Sigmoid colon (tissue), 7 donors: ENCODE results near the gene SEPTIN7. TPM values are rescaled to one million over a fixed set of nuclear protein-coding genes. Genes with fewer than 3 reads are reported as not detected.

ENCODE experiments used
- DNase-seq: peaks from one replicate; pipeline ENCODE4 v3.0.0-alpha.2; 2019
- H3K27ac ChIP-seq, 4 donors: fragments of 200-600 bp; sonication (generic); one replicate each; pipeline ENCODE4 v1.5.1; 2016 to 2019; ENCODE audit warnings: mild to moderate bottlenecking in 1 of 4
- H3K27me3 ChIP-seq, 3 donors: fragments of 200-600 bp; sonication (generic); one replicate each; pipeline ENCODE4 v1.5.1; 2019; ENCODE audit warnings: mild to moderate bottlenecking in 1 of 3
- H3K36me3 ChIP-seq, 4 donors: fragments of 200-600 bp; sonication (generic); one replicate each; pipeline ENCODE4 v1.5.1; 2016 to 2019
- H3K4me1 ChIP-seq, 4 donors: fragments of 200-600 bp; sonication (generic); one replicate each; pipeline ENCODE4 v1.5.1; 2017 to 2019
- H3K4me3 ChIP-seq, 4 donors: fragments of 200-600 bp; sonication (generic); one replicate each; pipeline ENCODE4 v1.5.1; 2017 to 2019; ENCODE audit warnings: mild to moderate bottlenecking in 2 of 4, moderate library complexity in 1 of 4
- H3K9me3 ChIP-seq, 4 donors: fragments of 200-600 bp in 3 of 4; sonication (generic) in 3 of 4; one replicate each; pipeline versions ENCODE4 v1.5.1 to v1.6.1; 2013 to 2019
- EP300 ChIP-seq, 4 donors: sonication (generic); formaldehyde crosslinking; IDR thresholded peaks; one replicate each; pipeline ENCODE4 v1.6.1; 2017; ENCODE audit warnings: antibody characterized with exemption in 4 of 4
- POLR2A ChIP-seq, 2 donors: fragments of 450-650 bp; IDR thresholded peaks; one replicate each; pipeline ENCODE4 v1.6.1; 2016; ENCODE audit warnings: antibody characterized with exemption in 2 of 2, mild to moderate bottlenecking in 2 of 2, moderate library complexity in 2 of 2
- POLR2AphosphoS5 ChIP-seq, 4 donors: sonication (generic); formaldehyde crosslinking; IDR thresholded peaks; one replicate each; pipeline ENCODE4 v1.6.1; 2017; ENCODE audit warnings: antibody characterized with exemption in 4 of 4
- WGBS, 2 donors: extraction: QIAGEN DNeasy Blood & Tissue Kit; methylation state at CpG; one replicate each; pipeline ENCODE4 v1.1.7; 2013; 5-methylcytosine and 5-hydroxymethylcytosine counted together
- intact Hi-C: fragments of 100-400 bp; cut with DNase I; formaldehyde crosslinking; loops from one replicate; pipeline ENCODE4 v1.15.1; 2023
- polyA plus RNA-seq, 3 donors: library from polyadenylated mRNA; stranded (reverse); fragments of 200-250 nt; gene quantifications; one replicate each; pipeline ENCODE4 v1.2.3, GENCODE V29; 2013
- total RNA-seq, 4 donors: library from RNA; depleted of rRNA; stranded (reverse); fragments of >200 nt; gene quantifications; one replicate each; pipeline ENCODE4 v1.1.0, GENCODE V29; 2016
- TF ChIP-seq, protein P1 (sequence below), 4 experiments: fragments of 450-650 bp in 3 of 4; fragments of 200-600 bp in 1 of 4; IDR thresholded peaks; one replicate each; pipeline ENCODE4 v1.5.1; 2016 to 2019; ENCODE audit warnings: antibody characterized with exemption in 4 of 4, mild to moderate bottlenecking in 3 of 4, moderate library complexity in 2 of 4
- donor health status: healthy with polysubstance abuse.
- donor health status: Bipolar disorder and iron deficiency.
- donor health status: healthy.

The SEPTIN7 gene
- total and polyA plus RNA-seq, 7 donors = 112 to 330 (median 256) TPM

DNA sequence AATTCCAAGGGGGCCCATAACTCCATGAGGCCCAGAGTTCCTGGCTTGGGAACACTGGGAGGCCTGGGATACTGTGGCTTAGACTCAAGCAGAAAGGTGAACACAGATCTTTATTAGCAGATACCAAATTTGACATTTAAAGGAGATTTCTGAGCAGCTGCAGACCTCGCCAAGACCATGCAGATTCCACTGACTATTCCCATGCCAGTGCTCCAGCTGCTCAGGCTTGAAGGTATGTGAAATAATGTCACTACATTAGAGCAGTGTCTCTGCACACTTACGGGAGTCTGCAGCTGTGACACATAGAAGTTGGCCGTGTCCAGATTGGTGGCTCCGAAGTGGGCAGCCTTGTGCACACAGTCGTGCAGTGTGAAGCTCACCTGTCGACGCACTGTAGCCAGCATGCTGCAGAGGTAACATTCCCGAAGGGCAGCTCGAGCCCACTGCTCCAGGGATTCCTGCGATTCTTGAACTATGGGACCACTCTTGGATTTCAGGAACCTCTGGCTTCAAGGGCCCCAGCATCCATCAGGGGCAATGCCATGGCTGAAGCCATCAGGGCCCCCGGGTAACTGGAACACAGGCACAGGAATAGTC, 46.1 kb downstream of the SEPTIN7 start:
- TF ChIP-seq POLR2A (IDR thresholded peaks at IDR 0.05) = no peak
- TF ChIP-seq, protein P1, sequence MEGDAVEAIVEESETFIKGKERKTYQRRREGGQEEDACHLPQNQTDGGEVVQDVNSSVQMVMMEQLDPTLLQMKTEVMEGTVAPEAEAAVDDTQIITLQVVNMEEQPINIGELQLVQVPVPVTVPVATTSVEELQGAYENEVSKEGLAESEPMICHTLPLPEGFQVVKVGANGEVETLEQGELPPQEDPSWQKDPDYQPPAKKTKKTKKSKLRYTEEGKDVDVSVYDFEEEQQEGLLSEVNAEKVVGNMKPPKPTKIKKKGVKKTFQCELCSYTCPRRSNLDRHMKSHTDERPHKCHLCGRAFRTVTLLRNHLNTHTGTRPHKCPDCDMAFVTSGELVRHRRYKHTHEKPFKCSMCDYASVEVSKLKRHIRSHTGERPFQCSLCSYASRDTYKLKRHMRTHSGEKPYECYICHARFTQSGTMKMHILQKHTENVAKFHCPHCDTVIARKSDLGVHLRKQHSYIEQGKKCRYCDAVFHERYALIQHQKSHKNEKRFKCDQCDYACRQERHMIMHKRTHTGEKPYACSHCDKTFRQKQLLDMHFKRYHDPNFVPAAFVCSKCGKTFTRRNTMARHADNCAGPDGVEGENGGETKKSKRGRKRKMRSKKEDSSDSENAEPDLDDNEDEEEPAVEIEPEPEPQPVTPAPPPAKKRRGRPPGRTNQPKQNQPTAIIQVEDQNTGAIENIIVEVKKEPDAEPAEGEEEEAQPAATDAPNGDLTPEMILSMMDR (IDR thresholded peaks at IDR 0.05) = no peak
- TF ChIP-seq POLR2AphosphoS5 (IDR thresholded peaks at IDR 0.05) = no peak
- TF ChIP-seq EP300 (IDR thresholded peaks at IDR 0.05) = no peak
- WGBS, 2 donors = 96 to 97% methylated on average over 11 of the region's 11 CpGs
- intact Hi-C loops = loop anchor here (5.0 kb wide), 1 partner anchor 40 kb away; no protein-coding TSS in a partner anchor
- no peak for DNase-seq
- Histone ChIP-seq H3K36me3 (peaks cover 0 to 10% (median 0%) of the 10 kb centered on the region in 4 donors), H3K27me3 (no peaks in the 10 kb centered on the region), H3K4me3 (no peak overlapping the region), H3K4me1 (peaks cover 0 to 44% (median 26%) of the 10 kb centered on the region in 4 donors), H3K27ac (no peak overlapping the region), H3K9me3 (no peaks in the 10 kb centered on the region)

DNA sequence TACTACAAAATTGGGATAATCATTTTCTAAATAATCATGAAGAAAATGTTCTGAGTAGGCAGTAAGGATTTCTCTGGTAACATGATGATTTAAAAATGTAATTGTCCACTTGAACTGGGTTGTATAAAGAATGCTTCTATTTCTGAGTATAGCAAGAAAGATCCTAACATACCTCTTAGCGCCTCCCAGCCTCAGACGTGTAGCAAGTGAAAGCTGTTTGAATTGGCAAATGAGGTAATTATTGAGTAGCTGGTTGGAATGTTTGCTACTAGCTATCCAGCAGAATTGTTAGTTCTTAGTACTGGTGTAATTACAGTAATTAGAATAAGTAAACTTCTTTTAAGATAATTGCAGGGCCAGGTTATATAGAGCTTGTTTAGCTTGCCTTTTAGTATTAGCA, 47.9 kb downstream of the SEPTIN7 start:
- Histone ChIP-seq H3K36me3 (peaks cover 0 to 10% (median 0%) of the 10 kb centered on the region in 4 donors), H3K27ac (peak overlapping the region in 2 of 4 donors; percentile 1 to 9), H3K27me3 (no peaks in the 10 kb centered on the region), H3K4me1 (peaks cover 0 to 44% (median 30%) of the 10 kb centered on the region in 4 donors), H3K4me3 (no peak overlapping the region), H3K9me3 (no peaks in the 10 kb centered on the region)
- intact Hi-C loops = loop anchor here (5.0 kb wide), 1 partner anchor 41 kb away; no protein-coding TSS in a partner anchor
- DNase-seq = no peak
- TF ChIP-seq POLR2AphosphoS5 (IDR thresholded peaks at IDR 0.05) (no peak), POLR2A (IDR thresholded peaks at IDR 0.05) (no peak), EP300 (IDR thresholded peaks at IDR 0.05) (no peak)
- TF ChIP-seq, protein P1 (IDR thresholded peaks at IDR 0.05) = no peak
- WGBS, 2 donors = 64 to 78% methylated on average over 2 of the region's 2 CpGs

DNA sequence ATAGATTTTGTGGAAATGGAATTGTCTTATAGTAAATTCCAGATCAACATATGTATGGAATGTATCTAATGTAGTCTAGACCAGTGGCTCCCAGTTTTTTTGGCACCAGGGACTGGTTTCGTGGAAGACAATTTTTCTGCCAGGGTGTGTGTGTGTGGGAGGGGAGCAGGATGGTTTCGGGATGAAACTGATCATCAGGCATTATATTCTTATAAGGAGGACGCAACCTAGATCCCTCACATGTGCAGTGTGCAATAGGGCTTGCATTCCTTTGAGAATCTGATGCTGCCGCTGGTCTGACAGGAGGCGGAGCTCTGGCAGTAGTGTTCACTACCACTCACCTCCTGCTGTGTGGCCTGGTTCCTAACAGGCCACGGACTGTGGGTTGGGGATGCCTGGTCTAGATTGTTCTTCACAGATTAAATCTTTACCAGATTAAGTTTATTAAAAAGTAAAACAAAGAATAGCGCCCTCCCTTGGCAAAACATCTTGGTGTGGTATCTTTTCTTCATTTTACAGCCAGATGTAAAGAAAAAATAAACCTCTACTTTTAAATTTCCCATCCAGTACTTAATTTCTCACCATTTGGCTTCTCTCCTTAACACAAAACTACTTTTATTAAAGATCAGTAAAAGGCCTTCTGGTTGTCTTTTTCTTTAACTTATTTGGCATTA, 48.4 kb downstream of the SEPTIN7 start:
- H3K4me3 ChIP-seq = no peak overlapping the region
- intact Hi-C loops = loop anchor here (5.0 kb wide), 1 partner anchor 42 kb away; no protein-coding TSS in a partner anchor
- H3K27ac ChIP-seq = peak overlapping the region in 2 of 4 donors; percentile 1 to 9
- H3K4me1 ChIP-seq = peaks cover 0 to 48% (median 31%) of the 10 kb centered on the region in 4 donors
- TF ChIP-seq EP300 (IDR thresholded peaks at IDR 0.05) (no peak), POLR2A (IDR thresholded peaks at IDR 0.05) (no peak), POLR2AphosphoS5 (IDR thresholded peaks at IDR 0.05) (no peak)
- TF ChIP-seq, protein P1 (IDR thresholded peaks at IDR 0.05) = no peak
- H3K36me3 ChIP-seq = peaks cover 0 to 10% (median 0%) of the 10 kb centered on the region in 4 donors
- 91 to 93% methylated on average over 7 of the region's 7 CpGs for WGBS, 2 donors
- H3K27me3 ChIP-seq = no peaks in the 10 kb centered on the region
- DNase-seq = no peak
- no peaks in the 10 kb centered on the region for H3K9me3 ChIP-seq

DNA sequence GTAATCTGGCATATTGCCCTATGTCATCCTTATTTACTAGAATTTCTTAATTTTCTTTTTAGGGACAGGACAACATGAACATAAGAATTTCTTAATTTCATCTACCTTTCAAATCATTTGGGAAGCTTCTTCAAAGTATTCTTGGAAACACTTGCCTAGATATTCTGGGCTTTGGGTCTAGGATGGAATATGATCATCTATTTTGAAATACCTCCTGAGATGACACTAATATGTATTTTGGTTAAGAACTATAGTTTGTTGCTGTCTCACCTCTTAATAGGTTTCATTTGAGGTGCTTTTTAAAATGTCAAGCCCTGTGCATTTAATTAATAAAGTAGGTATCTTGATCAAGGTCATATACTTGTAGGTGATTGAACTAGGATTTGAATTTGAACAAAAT, 49.1 kb downstream of the SEPTIN7 start:
- intact Hi-C loops = loop anchor here (5.0 kb wide), 1 partner anchor 43 kb away; no protein-coding TSS in a partner anchor
- Histone ChIP-seq H3K27me3 (no peaks in the 10 kb centered on the region), H3K36me3 (peaks cover 0 to 5% (median 0%) of the 10 kb centered on the region in 4 donors), H3K27ac (no peak overlapping the region), H3K9me3 (no peaks in the 10 kb centered on the region), H3K4me3 (no peak overlapping the region), H3K4me1 (peaks cover 0 to 52% (median 34%) of the 10 kb centered on the region in 4 donors)
- no peak for DNase-seq
- TF ChIP-seq POLR2A (IDR thresholded peaks at IDR 0.05) (no peak), POLR2AphosphoS5 (IDR thresholded peaks at IDR 0.05) (no peak), EP300 (IDR thresholded peaks at IDR 0.05) (no peak)
- TF ChIP-seq, protein P1 (IDR thresholded peaks at IDR 0.05) = no peak

Other genes with a start within 250 kb of the SEPTIN7 start
- 10 to 100 TPM; 21.7 to 40.7 (median 31.4) TPM for gene HERPUD2, start 105.9 kb upstream of the SEPTIN7 start, total RNA-seq
- 10 to 100 TPM in 2 of 3 donors, 1 to 10 TPM in 1; 8.8 to 13.0 (median 12.0) TPM for gene HERPUD2, start 105.9 kb upstream of the SEPTIN7 start, polyA plus RNA-seq